ENCODE results near the gene FCHO1. TPM values are rescaled to one million over a fixed set of nuclear protein-coding genes. Genes with fewer than 3 reads are reported as not detected.

Gene FCHO1, protein sequence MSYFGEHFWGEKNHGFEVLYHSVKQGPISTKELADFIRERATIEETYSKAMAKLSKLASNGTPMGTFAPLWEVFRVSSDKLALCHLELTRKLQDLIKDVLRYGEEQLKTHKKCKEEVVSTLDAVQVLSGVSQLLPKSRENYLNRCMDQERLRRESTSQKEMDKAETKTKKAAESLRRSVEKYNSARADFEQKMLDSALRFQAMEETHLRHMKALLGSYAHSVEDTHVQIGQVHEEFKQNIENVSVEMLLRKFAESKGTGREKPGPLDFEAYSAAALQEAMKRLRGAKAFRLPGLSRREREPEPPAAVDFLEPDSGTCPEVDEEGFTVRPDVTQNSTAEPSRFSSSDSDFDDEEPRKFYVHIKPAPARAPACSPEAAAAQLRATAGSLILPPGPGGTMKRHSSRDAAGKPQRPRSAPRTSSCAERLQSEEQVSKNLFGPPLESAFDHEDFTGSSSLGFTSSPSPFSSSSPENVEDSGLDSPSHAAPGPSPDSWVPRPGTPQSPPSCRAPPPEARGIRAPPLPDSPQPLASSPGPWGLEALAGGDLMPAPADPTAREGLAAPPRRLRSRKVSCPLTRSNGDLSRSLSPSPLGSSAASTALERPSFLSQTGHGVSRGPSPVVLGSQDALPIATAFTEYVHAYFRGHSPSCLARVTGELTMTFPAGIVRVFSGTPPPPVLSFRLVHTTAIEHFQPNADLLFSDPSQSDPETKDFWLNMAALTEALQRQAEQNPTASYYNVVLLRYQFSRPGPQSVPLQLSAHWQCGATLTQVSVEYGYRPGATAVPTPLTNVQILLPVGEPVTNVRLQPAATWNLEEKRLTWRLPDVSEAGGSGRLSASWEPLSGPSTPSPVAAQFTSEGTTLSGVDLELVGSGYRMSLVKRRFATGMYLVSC
- under 1 TPM; 0.51 to 0.75 TPM for polyA plus RNA-seq

DNA sequence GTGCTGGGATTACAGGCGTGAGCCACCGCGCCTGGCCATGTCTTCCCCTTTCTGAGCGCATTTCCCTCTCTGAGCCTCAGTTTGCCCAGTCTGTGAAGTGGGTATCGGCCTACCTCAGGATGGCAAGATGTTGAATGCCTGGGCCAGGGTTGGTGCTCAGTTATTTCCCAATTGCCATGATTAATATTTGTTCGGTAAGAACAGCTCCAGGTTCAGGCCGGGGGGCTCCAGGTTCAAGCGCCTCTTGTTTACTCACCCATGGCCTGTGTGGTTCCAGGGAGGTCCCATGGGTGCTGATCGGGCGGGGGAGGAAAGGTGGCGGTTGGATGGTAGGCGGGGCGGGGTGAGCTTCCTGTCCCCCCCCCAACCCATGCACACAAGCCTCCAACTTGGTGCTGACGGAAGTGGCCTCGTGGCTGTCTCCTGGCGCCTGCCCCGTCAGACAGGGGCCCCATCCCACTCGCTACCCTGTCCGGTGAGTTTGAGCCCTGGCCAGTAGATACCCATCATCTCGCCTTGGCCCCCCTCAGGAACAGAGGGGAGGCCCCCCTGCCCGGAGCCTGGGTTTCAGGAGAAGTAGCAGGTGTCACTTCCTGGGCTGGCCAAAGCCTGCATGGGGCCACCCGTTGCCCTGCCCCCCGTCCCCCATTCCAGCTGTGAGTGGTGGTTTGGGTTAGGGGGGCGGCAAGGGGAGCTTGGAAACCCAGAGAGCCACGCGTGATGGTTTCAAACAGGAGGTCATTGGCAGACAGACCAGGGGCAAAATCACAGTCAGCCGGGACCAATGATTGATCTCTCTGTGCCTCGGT, at the start of gene FCHO1:
Gene FCHO1 (plus strand): TSS at position 375 of the 809 bp plus-strand sequence. CDS start 3,688 bp downstream, outside the sequence.
- H3K27ac ChIP-seq (ENCODE audit: low read depth in 2 of 2, low read length in 1 of 2): peak within 1 kb of the TSS in 1 of 2 donors; percentile 38
- 48 to 50% methylated on average over 28 of the region's 28 CpGs for WGBS, 2 donors
- peaks cover 4% of the 10 kb centered on the region in 2 donors for H3K9me3 ChIP-seq (ENCODE audit: control insufficient read depth in 2 of 2, insufficient read depth in 1 of 2, low read depth in 1 of 2, low read length in 1 of 2)
- H3K27me3 ChIP-seq (ENCODE audit: control insufficient read depth in 1 of 2, insufficient read depth in 2 of 2, low read length in 2 of 2): no peaks in the 10 kb centered on the region
- peaks cover 0 to 8% of the 10 kb centered on the region in 2 donors for H3K4me1 ChIP-seq (ENCODE audit: control insufficient read depth in 2 of 2, insufficient read depth in 2 of 2, low read length in 1 of 2)
- peak within 1 kb of the TSS; percentile 13 to 15 for H3K4me3 ChIP-seq (ENCODE audit: low read depth in 1 of 2, low read length in 2 of 2)
- H3K36me3 ChIP-seq (ENCODE audit: control insufficient read depth in 2 of 2, insufficient read depth in 2 of 2, low read length in 1 of 2): no peaks in the 10 kb centered on the region

- no peaks in the 10 kb centered on the region for H3K9me3 ChIP-seq (ENCODE audit: control insufficient read depth in 2 of 2, insufficient read depth in 1 of 2, low read depth in 1 of 2, low read length in 1 of 2)
- no peaks in the 10 kb centered on the region for H3K4me1 ChIP-seq (ENCODE audit: control insufficient read depth in 2 of 2, insufficient read depth in 2 of 2, low read length in 1 of 2)
- no peaks in the 10 kb centered on the region for H3K36me3 ChIP-seq (ENCODE audit: control insufficient read depth in 2 of 2, insufficient read depth in 2 of 2, low read length in 1 of 2)
- no peak overlapping the region for H3K27ac ChIP-seq (ENCODE audit: low read depth in 2 of 2, low read length in 1 of 2)
- H3K27me3 ChIP-seq (ENCODE audit: control insufficient read depth in 1 of 2, insufficient read depth in 2 of 2, low read length in 2 of 2): peaks cover 0 to 3% of the 10 kb centered on the region in 2 donors
- no peak overlapping the region for H3K4me3 ChIP-seq (ENCODE audit: low read depth in 1 of 2, low read length in 2 of 2)
- 51 to 55% methylated on average over 11 of the region's 11 CpGs for WGBS, 2 donors
Observed at GRCh38 chr19:17703824-17704463, 47.3 kb upstream of the FCHO1 start.

- Histone ChIP-seq H3K4me3 (ENCODE audit: low read depth in 1 of 2, low read length in 2 of 2) (no peak overlapping the region), H3K36me3 (ENCODE audit: control insufficient read depth in 2 of 2, insufficient read depth in 2 of 2, low read length in 1 of 2) (no peaks in the 10 kb centered on the region), H3K9me3 (ENCODE audit: control insufficient read depth in 2 of 2, insufficient read depth in 1 of 2, low read depth in 1 of 2, low read length in 1 of 2) (no peaks in the 10 kb centered on the region), H3K4me1 (ENCODE audit: control insufficient read depth in 2 of 2, insufficient read depth in 2 of 2, low read length in 1 of 2) (no peaks in the 10 kb centered on the region), H3K27me3 (ENCODE audit: control insufficient read depth in 1 of 2, insufficient read depth in 2 of 2, low read length in 2 of 2) (no peaks in the 10 kb centered on the region), H3K27ac (ENCODE audit: low read depth in 2 of 2, low read length in 1 of 2) (no peak overlapping the region)
- 30 to 32% methylated on average over 17 of the region's 17 CpGs for WGBS, 2 donors
Observed at GRCh38 chr19:17706750-17707181, 44.5 kb upstream of the FCHO1 start.

DNA sequence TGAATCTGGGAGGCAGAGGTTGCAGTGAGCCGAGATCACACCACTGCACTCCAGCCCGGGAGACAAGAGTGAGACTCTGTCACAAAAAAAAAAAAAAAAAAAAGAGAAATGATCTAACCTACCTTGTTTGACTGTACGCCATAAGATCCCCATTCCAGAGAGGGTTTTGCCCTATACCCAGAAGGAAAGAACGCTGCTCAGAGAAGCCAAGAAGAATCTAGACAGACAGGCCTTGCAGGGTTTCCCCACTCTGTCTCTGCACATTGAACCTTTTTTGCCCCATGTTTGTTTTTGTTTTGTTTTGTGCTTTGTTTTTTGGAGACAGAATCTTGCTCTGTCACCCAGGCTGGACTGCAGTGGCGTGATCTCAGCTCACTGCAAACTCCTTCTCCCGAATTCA, 39.4 kb upstream of the FCHO1 start:
- no peaks in the 10 kb centered on the region for H3K36me3 ChIP-seq (ENCODE audit: control insufficient read depth in 2 of 2, insufficient read depth in 2 of 2, low read length in 1 of 2)
- 41 to 59% methylated on average over 6 of the region's 6 CpGs for WGBS, 2 donors
- H3K9me3 ChIP-seq (ENCODE audit: control insufficient read depth in 2 of 2, insufficient read depth in 1 of 2, low read depth in 1 of 2, low read length in 1 of 2): no peaks in the 10 kb centered on the region
- H3K4me3 ChIP-seq (ENCODE audit: low read depth in 1 of 2, low read length in 2 of 2): no peak overlapping the region
- H3K4me1 ChIP-seq (ENCODE audit: control insufficient read depth in 2 of 2, insufficient read depth in 2 of 2, low read length in 1 of 2): no peaks in the 10 kb centered on the region
- H3K27me3 ChIP-seq (ENCODE audit: control insufficient read depth in 1 of 2, insufficient read depth in 2 of 2, low read length in 2 of 2): no peaks in the 10 kb centered on the region
- H3K27ac ChIP-seq (ENCODE audit: low read depth in 2 of 2, low read length in 1 of 2): no peak overlapping the region

DNA sequence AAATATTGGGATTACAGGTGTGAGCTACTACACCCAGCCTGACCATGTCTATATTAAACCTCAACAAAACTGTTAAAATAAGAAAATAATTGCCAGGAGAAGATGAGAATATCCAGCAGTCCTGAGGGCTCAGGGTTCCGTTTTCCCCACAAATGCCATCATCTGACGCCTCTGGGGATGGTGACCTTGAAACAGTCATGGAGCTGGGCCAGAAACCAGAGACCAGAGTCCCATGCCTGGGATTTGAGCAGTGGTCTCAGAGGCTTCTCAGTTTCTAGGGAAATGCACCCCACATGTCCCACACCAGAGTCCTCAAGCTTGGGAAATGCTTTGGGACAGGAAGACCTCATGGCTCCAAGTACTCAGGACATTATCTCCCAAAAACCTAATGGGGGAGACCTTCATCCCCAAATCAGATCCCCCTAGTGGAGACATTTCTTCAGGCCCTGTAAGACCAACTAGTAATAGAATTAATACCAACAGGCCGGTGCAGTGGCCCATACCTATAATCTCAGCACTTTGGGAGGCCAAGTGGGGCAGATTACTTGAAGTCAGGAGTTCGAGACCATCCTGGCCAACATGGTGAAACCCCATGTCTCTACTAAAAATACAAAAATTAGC, 34.9 kb upstream of the FCHO1 start:
- H3K27me3 ChIP-seq (ENCODE audit: control insufficient read depth in 1 of 2, insufficient read depth in 2 of 2, low read length in 2 of 2): no peaks in the 10 kb centered on the region
- H3K4me1 ChIP-seq (ENCODE audit: control insufficient read depth in 2 of 2, insufficient read depth in 2 of 2, low read length in 1 of 2): peaks cover 4 to 14% of the 10 kb centered on the region in 2 donors
- H3K27ac ChIP-seq (ENCODE audit: low read depth in 2 of 2, low read length in 1 of 2): no peak overlapping the region
- H3K36me3 ChIP-seq (ENCODE audit: control insufficient read depth in 2 of 2, insufficient read depth in 2 of 2, low read length in 1 of 2): no peaks in the 10 kb centered on the region
- no peaks in the 10 kb centered on the region for H3K9me3 ChIP-seq (ENCODE audit: control insufficient read depth in 2 of 2, insufficient read depth in 1 of 2, low read depth in 1 of 2, low read length in 1 of 2)
- H3K4me3 ChIP-seq (ENCODE audit: low read depth in 1 of 2, low read length in 2 of 2): no peak overlapping the region
- 60 to 66% methylated on average over 4 of the region's 4 CpGs for WGBS, 2 donors

DNA sequence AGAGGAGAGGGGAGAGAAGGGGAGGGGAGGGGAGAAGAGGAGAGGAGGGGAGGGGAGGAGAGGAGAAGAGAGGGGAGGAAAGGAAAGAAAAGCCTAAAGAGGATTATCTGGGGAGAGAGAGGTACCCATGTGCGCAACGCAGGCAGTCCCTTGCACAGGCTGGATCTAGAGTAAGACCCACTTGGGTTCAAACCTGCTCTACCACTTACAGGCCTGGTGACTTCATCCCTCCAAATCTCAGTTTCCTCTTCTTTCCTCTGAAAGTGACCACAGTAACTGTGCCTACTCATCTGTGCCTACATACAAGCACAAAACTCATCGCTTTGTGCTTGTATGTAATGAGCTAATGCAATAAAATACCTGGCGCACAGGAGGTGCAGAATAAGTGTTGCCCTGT, 32.7 kb upstream of the FCHO1 start:
- Histone ChIP-seq H3K27me3 (ENCODE audit: control insufficient read depth in 1 of 2, insufficient read depth in 2 of 2, low read length in 2 of 2) (no peaks in the 10 kb centered on the region), H3K4me3 (ENCODE audit: low read depth in 1 of 2, low read length in 2 of 2) (no peak overlapping the region), H3K36me3 (ENCODE audit: control insufficient read depth in 2 of 2, insufficient read depth in 2 of 2, low read length in 1 of 2) (no peaks in the 10 kb centered on the region), H3K27ac (ENCODE audit: low read depth in 2 of 2, low read length in 1 of 2) (no peak overlapping the region), H3K9me3 (ENCODE audit: control insufficient read depth in 2 of 2, insufficient read depth in 1 of 2, low read depth in 1 of 2, low read length in 1 of 2) (no peaks in the 10 kb centered on the region), H3K4me1 (ENCODE audit: control insufficient read depth in 2 of 2, insufficient read depth in 2 of 2, low read length in 1 of 2) (peaks cover 4 to 16% of the 10 kb centered on the region in 2 donors)
- WGBS, 2 donors: 81 to 86% methylated on average over 4 of the region's 4 CpGs

DNA sequence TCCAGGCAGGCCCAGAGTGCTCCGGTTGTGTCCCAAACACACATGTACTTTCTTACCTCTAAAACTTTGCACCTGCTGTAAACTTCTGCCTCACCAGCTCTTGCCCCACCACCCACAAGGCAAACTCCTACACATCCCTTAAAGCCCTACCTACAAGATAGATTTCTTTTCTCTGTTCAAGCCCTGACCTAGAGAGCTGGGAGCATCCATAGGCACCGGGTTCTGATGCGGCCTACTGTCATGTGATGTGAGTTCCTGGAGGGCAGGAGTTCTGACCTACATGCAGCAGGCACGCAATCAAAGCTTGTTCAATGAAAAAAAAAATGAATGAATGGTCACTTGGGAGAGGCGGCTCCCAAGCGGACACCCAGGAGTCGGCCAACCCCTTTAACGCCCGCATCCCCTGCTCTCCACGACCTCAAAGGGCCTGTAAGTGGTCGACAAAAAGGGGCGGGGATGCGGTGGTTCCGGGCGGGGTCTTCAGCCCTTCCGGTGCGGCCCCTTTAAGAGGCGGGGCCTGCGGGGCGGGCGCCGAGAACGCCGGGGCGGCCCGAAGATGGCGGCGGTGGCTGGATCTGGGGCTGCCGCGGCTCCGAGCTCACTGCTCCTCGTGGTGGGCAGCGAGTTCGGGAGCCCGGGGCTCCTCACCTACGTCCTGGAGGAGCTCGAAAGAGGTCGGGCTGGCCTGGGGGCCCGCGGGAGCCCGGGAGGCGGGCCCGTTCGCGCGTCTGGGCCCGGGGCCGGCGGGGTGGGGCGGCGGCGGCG, 32.1 kb upstream of the FCHO1 start, which contains the start of gene MAP1S:
Gene MAP1S (plus strand): TSS at position 534 of the 765 bp plus-strand sequence. CDS start 23 bp downstream, at position 557.
- Histone ChIP-seq H3K27me3 (ENCODE audit: control insufficient read depth in 1 of 2, insufficient read depth in 2 of 2, low read length in 2 of 2) (no peaks in the 10 kb centered on the region), H3K9me3 (ENCODE audit: control insufficient read depth in 2 of 2, insufficient read depth in 1 of 2, low read depth in 1 of 2, low read length in 1 of 2) (no peaks in the 10 kb centered on the region), H3K27ac (ENCODE audit: low read depth in 2 of 2, low read length in 1 of 2) (peak within 1 kb of the TSS; percentile 60 to 83), H3K4me3 (ENCODE audit: low read depth in 1 of 2, low read length in 2 of 2) (peak within 1 kb of the TSS; percentile 73 to 74), H3K4me1 (ENCODE audit: control insufficient read depth in 2 of 2, insufficient read depth in 2 of 2, low read length in 1 of 2) (peaks cover 4 to 16% of the 10 kb centered on the region in 2 donors), H3K36me3 (ENCODE audit: control insufficient read depth in 2 of 2, insufficient read depth in 2 of 2, low read length in 1 of 2) (no peaks in the 10 kb centered on the region)
- 3% methylated on average over 42 to 53 of the region's 53 CpGs for WGBS, 2 donors

DNA sequence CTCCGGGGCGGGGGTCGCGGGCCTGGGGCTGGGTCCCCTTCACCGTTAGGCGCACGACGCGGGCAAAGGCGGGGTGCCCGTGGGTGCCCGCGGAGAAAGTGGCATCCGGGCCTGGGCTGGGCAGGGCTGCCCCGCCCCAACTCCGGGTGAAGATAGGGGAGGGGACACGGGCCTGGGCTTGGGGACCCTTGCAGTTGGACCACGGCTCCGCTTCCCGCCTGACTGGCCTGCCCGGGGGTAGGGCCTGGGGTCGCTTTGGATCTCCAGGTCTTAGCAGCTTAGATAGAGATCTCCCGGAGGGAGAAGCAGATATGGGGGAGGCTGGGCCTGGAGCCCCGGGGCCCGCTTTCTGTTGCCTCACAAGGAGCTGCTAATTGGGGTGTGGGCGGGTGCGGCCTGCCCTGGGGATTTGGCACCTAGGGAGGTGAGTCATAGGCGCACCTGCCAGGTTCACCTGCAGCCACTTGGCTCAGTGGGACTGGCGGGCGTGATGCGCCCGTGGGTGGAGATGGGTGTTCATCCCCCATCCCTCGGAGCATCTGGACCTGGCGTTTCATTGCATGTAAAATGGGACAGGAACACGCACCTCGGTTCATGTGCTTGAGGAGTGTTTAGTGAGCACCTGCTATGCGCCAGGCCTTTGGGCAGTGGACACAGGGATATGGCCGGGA, 31.4 kb upstream of the FCHO1 start:
- Histone ChIP-seq H3K27ac (ENCODE audit: low read depth in 2 of 2, low read length in 1 of 2) (peak overlapping the region; percentile 60 to 83), H3K9me3 (ENCODE audit: control insufficient read depth in 2 of 2, insufficient read depth in 1 of 2, low read depth in 1 of 2, low read length in 1 of 2) (no peaks in the 10 kb centered on the region), H3K4me3 (ENCODE audit: low read depth in 1 of 2, low read length in 2 of 2) (peak overlapping the region; percentile 73 to 74), H3K27me3 (ENCODE audit: control insufficient read depth in 1 of 2, insufficient read depth in 2 of 2, low read length in 2 of 2) (no peaks in the 10 kb centered on the region), H3K4me1 (ENCODE audit: control insufficient read depth in 2 of 2, insufficient read depth in 2 of 2, low read length in 1 of 2) (peaks cover 4 to 16% of the 10 kb centered on the region in 2 donors), H3K36me3 (ENCODE audit: control insufficient read depth in 2 of 2, insufficient read depth in 2 of 2, low read length in 1 of 2) (peaks cover 0 to under 1% of the 10 kb centered on the region in 2 donors)
- WGBS, 2 donors: 2 to 3% methylated on average over 31 to 38 of the region's 38 CpGs

All from esophagus (tissue), 2 donors.